Nephron progenitor cell (in vitro differentiated cells): ENCODE results near the gene PLXNA3.

ENCODE experiments used
- DNase-seq: peaks from one replicate; pipeline ENCODE4 v3.0.0; 2021
- H3K27ac Mint-ChIP-seq: 2 replicates; pipeline ENCODE4 v1.8.0; 2021; ENCODE audit warnings: mild to moderate bottlenecking, moderate library complexity, mixed read lengths
- H3K27me3 Mint-ChIP-seq: 2 replicates; pipeline ENCODE4 v1.8.0; 2021; ENCODE audit warnings: mild to moderate bottlenecking, low read depth, mixed read lengths; ENCODE audit not compliant: poor library complexity
- H3K36me3 Mint-ChIP-seq: 2 replicates; pipeline ENCODE4 v1.8.0; 2021; ENCODE audit warnings: low read depth, mixed read lengths
- H3K4me1 Mint-ChIP-seq: 2 replicates; pipeline ENCODE4 v1.8.0; 2021; ENCODE audit warnings: mixed read lengths
- H3K4me3 Mint-ChIP-seq: 2 replicates; pipeline ENCODE4 v1.8.0; 2021; ENCODE audit warnings: mild to moderate bottlenecking, moderate library complexity, mixed read lengths
- H3K9me3 Mint-ChIP-seq: 2 replicates; pipeline ENCODE4 v1.8.0; 2021; ENCODE audit warnings: mild to moderate bottlenecking, moderate library complexity, mixed read lengths
- CTCF ChIP-seq: fragments of 200-600 bp; sonication (generic); IDR thresholded peaks from 2 replicates; pipeline ENCODE4 v1.5.0; 2021; ENCODE audit warnings: antibody characterized with exemption

PLXNA3 gene

GRCh38 chrX:154488336-154489075, 30.4 kb downstream of the PLXNA3 start:
- no peak for DNase-seq
- Mint-ChIP-seq H3K9me3 (peaks cover 57% of the 10 kb centered on the region), H3K4me1 (peaks cover 17% of the 10 kb centered on the region), H3K36me3 (peaks cover 10% of the 10 kb centered on the region), H3K27me3 (no peaks in the 10 kb centered on the region), H3K27ac (no peak overlapping the region), H3K4me3 (no peak overlapping the region)
- TF ChIP-seq CTCF, result no peak

GRCh38 chrX:154489182-154489581, 31.1 kb downstream of the PLXNA3 start:
- Mint-ChIP-seq H3K27ac (no peak overlapping the region), H3K9me3 (peaks cover 52% of the 10 kb centered on the region), H3K36me3 (peaks cover 8% of the 10 kb centered on the region), H3K4me1 (peaks cover 15% of the 10 kb centered on the region), H3K4me3 (peak overlapping the region; percentile 82), H3K27me3 (no peaks in the 10 kb centered on the region)
- no peak for TF ChIP-seq CTCF
- DNase-seq, result no peak

GRCh38 chrX:154490021-154490413, 31.9 kb downstream of the PLXNA3 start:
- H3K36me3 Mint-ChIP-seq, result peaks cover 8% of the 10 kb centered on the region
- H3K27ac Mint-ChIP-seq, result no peak overlapping the region
- TF ChIP-seq CTCF, result no peak
- no peaks in the 10 kb centered on the region for H3K27me3 Mint-ChIP-seq
- no peak for DNase-seq
- peaks cover 15% of the 10 kb centered on the region for H3K4me1 Mint-ChIP-seq
- H3K9me3 Mint-ChIP-seq, result peaks cover 52% of the 10 kb centered on the region
- peak overlapping the region; percentile 82 for H3K4me3 Mint-ChIP-seq

- Mint-ChIP-seq H3K9me3 (peaks cover 53% of the 10 kb centered on the region), H3K27ac (peak within 1 kb of the TSS; percentile 93), H3K4me3 (peak within 1 kb of the TSS; percentile 83), H3K36me3 (peaks cover 8% of the 10 kb centered on the region), H3K4me1 (peaks cover 15% of the 10 kb centered on the region), H3K27me3 (no peaks in the 10 kb centered on the region)
- no peak for TF ChIP-seq CTCF
- DNase-seq, result peak; percentile 88
Observed at GRCh38 chrX:154490414-154491083, 32.5 kb downstream of the PLXNA3 start, which contains the start of gene SLC10A3. TSS of gene SLC10A3 (minus strand) at chrX:154490629. CDS start at chrX:154488940, 1,689 bp downstream.

GRCh38 chrX:154494715-154495114, 36.6 kb downstream of the PLXNA3 start:
- H3K36me3 Mint-ChIP-seq, result no peaks in the 10 kb centered on the region
- H3K9me3 Mint-ChIP-seq, result peaks cover 50% of the 10 kb centered on the region
- H3K4me1 Mint-ChIP-seq, result peaks cover 9% of the 10 kb centered on the region
- H3K27me3 Mint-ChIP-seq, result no peaks in the 10 kb centered on the region
- TF ChIP-seq CTCF, result no peak
- H3K27ac Mint-ChIP-seq, result no peak overlapping the region
- no peak for DNase-seq
- H3K4me3 Mint-ChIP-seq, result no peak overlapping the region
